Fibroblast of gingiva (primary cell): ENCODE measurements around the gene IQCE.
"Not testable (repeated sequence)": the region's sequence is repeated elsewhere in the genome, so short reads cannot be mapped to it uniquely, and the experiment has no call there.

Experiments used
- DNase-seq: peaks from one replicate; pipeline ENCODE4 v3.0.0-alpha.2; 2011; ENCODE audit warnings: low read depth

IQCE gene

DNA sequence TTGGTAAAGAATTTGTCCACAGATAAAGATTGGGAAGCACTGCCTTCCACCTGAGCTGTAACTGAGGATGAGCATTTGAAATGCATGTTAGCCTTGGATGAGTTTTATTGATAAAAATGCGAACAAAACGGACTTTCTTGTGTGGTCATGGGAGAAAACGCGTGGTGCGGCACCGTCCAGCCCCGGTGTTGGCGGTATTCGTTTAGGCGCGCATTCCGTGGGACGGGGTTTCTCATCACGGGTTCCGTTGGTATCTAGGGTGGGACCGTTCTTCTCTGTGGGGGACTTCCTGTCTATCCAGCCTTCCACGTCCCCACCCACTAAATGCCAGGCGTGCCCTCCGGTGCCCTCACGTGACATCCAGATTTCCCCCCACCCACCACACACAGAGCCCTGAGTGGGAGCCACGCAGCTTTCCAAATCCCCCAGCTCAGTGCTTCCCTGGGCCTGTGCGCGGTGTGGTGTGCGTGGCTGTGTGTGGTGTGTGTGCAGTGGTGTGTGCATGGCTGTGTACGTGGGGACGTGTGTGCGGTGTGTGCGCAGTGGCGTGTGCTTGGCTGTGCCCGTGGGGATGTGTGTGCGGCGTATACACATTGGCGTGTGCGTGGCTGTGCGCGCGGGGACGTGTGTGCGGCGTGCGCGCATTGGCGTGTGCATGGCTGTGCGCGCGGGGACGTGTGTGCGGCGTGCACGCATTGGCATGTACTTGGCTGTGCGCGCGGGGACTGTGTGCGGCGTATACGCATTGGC is 18.1 kb downstream of the IQCE start:
- no peak for DNase-seq

DNA sequence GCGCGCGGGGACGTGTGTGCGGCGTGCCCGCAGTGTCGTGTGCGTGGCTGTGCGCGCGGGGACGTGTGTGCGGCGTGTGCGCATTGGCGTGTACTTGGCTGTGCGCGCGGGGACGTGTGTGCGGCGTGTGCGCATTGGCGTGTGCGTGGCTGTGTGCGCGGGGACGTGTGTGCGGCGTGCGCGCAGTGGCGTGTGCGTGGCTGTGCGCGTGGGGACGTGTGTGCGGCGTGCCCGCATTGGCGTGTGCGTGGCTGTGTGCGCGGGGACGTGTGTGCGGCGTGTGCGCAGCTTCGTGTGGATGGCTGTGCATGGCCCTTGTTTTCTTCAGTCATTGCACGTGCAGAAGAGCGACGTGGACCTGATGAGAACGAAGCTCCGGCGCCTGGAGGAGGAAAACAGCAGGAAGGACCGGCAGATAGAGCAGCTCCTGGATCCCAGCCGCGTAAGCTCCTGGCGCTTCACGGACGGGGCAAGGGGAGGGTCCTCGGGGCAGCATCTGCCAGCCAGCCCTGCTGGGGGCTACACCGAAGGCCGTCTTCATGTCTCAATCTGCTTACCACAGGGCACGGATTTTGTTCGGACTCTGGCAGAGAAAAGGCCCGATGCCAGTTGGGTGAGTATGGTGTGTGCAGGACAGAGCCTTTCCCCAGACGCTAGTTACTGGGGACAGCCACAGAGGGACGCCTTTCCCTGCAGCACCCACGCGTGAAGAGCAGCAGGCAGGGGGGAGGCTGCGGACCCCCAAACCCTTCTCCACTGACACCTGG is 19.3 kb downstream of the IQCE start:
- DNase-seq: no peak

DNA sequence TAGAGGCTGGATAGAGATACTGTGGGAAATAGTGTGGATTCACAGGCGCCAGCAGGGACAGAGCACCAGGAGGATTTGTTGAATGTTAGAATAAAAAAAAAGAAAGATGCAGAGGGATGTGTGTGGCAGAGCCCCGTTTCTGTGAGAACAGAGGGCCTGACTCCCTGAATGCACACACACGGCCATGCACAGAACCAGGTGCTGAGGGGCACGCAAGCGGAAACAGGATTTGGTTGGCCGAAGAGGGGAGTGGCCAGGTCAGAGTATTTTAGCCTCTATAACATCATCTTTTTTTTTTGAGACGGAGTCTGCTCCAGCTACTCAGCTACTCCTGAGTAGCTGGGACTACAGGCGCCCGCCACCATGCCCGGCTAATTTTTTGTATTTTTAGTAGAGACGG is 21.9 kb downstream of the IQCE start:
- no peak for DNase-seq

DNA sequence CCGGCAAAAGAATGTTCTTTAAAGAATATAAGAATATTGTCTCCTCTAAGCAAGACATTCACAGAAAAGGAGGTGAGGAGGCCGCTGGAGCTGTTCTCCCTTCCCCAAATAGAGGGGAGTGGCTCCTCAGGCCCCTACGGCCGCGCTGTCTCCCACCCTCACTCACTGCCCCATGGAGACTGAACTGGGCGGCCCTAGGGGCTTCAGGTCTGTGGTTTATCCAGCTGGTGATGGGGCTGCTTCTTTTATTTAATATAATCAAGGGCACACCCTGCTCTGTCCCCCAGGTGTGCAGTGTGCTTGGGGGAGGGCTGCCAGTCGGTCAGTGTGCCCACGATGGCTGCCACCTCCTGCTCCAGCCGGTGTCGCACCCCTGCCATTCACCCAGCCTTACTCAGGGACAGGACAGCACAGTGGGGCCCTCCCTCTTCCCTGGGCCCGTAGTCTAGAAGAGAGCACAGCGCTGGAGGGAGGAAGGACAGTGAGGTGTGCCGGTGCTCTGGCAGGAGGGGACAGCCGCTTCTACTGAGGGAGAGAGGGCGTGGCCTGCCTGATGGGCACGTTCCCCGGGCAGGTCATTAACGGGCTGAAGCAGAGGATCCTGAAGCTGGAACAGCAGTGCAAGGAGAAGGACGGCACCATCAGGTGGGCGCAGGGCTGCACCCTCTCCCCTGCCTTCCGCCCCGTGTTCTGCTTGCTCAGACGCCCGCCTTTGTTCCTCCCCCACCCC is 23.4 kb downstream of the IQCE start:
- DNase-seq: no peak

DNA sequence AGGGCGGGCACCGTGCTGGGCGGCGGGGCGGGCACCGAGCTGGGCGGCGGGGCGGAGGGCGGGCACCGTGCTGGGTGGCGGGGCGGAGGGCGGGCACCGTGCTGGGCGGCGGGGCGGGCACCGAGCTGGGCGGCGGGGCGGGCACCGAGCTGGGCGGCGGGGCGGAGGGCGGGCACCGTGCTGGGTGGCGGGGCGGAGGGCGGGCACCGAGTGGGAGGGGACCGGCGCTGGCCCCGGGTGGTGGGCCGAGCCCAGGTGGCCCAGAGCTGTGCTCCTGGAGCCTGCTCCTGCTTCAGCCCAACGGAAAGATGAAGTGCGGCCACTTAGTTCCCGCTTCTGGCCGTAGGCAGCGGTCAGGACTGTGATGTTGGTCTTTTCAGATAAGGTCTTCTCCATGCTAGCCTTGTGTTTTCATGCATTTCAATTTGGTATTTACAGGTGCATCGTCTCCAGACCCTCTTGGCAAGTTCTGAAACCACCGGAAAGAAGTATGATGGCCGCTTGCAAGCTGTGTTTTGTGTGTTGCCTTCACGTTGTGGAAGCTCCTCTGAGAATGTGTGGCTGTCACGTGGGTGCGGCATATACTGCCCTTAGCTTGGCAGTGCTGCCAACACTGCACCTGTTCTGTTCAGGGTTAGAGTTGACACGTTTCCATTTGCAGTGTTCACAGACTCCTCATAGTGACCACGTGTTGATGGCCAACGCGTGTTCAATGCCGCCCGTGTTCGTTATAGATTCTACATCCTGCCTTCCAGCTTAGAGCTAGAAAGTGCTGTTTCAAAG is 25.2 kb downstream of the IQCE start:
- no peak for DNase-seq

DNA sequence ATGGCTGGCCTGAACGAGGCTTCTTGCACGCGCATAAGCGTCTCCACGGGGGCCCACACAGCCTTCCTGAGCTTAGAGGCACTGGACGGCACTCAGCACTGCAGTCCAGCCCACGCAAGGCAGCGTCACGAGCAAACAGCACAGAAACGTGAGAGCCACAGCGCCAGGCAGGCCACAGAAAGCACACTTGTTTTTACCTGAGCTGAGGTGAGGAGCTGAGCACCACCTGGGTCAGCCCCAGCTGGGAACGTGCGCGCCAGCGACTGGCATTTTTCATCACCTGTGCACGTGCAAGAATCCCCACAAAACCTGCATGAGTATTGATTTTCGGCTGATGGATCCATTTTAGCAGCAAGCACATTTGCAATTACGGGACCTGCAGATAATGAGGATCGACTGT is 26.7 kb downstream of the IQCE start:
- DNase-seq: no peak

DNA sequence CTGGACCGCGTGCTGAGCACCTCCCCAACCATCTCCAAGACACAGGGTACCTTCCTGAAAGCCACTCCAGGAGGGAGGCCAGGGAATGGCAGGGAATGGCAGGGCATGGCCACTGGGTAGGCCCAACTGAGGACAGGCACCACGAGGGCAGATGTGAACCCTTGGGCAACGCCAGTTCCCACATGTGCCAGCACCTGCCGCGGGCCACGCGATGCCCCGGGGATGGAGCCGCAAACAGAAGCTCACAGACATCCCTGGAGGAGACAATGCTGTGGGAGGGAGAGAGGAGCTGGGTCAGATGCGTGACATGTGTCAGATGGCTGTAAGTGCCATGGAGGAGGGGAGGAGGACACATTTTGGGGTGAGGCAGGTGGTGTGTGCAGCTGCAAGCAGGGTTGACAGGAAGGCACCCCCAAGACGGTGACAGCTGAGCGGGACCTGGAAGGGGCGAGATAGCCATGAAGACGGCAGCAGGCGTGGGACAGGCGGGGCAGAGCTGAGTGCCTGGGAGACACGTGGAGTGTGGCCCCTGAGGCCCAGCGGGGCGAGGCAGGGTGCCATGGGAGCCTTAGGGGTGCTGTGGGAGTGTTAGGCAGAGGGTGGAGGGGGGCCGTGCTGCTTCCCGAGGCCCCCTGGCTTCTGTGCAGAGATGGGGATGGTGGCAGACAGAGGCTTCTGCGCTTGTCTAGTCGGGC is 27.7 kb downstream of the IQCE start:
- DNase-seq: no peak

DNA sequence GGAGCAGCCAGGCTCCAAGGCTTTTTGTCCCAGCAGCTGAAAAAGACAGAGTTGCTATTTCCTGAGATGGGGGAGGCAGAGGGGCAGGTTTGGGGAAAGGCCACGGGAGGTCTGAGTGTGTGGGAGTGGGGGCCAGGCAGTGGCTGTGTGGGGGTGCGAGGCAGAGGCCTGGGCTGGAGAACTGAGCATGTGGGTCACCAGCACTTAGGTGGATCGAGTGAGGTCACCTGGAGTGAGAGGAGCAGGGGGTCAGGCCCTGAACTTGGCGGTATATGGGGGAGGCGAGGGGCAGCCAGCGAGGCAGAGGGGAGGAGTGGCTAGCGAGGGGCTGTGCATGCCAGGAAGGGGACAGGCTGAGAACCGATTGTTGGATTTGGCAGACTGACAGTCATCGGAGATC is 28.4 kb downstream of the IQCE start:
- DNase-seq: no peak

DNA sequence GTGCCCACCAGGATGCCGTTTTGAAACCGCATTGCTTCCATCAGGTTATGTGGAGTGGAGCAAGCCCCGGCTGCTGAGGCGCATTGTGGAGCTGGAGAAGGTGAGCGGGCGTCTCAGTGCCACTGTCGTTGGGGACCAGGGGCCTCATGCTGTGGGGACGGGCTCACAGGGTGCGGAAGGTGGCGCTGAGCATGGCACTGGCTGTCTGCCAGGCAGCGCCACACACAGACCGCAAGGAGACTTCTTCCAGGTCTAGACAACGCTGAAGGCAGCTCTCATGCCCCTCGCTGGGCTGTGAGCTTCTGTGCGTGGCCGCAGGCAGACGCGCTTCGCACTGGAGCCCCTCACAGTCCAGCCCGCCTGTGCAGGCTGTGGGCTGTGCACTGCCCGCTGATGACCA is 29.0 kb downstream of the IQCE start:
- no peak for DNase-seq

DNA sequence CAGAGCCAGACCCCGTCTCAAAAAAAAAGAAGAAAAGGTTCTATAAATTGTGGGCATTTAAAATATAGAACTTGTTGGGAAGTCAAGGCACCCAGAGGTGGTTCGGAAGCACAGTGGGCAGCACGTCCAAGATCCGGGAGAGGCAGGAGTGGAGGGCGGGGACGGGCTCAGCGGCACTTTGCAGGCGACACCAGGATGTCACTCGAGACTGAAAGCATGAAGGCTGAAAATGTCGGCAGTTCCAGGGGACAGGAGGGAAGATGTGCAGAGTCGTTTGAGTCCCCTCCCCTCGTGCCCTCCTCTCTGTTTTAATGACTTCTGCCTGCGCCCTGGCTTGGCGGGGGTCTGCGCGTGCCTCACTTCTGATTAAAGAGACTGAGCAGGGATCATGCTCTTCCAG is 30.6 kb downstream of the IQCE start:
- no peak for DNase-seq

DNA sequence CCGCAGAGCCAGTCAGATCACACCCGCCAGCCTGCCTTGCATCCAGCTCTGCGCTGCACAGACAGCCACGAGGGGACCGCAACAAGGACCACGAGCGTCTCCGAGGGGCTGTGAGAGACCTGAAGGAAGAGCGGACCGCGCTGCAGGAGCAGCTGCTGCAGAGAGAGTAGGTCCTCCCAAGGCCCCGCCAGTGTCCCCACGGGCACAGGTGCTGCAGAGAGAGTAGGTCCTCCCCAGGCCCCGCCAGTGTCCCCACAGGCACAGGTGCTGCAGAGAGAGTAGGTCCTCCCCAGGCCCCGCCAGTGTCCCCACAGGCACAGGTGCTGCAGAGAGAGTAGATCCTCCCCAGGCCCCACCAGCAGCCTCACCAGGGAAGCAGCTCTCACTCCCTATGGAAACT is 31.2 kb downstream of the IQCE start:
- DNase-seq: not testable (repeated sequence)

DNA sequence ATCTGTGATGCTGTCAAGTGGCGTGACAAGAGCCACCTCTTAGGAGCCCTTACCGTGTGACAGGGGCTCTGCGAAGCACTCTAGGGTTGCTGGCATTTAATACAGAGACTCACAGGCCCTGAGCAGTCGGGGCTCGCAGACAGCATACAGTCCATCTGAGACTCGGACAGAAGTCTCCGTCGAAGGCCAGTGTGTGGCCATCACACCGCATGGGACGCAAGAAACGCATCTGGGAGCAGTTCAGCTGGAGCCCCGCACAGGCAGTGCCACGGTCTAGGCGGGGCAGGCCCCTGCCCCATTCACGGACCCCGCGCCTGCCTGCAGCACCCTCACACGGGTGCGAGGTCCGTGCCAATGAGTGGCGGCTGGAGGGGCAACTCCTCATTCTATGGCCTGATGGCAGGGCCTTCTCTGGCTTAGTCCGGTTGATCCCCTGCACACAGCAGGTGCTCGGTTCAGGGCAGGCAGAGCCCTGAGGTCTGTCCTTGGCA is 33.6 kb downstream of the IQCE start:
- no peak for DNase-seq

DNA sequence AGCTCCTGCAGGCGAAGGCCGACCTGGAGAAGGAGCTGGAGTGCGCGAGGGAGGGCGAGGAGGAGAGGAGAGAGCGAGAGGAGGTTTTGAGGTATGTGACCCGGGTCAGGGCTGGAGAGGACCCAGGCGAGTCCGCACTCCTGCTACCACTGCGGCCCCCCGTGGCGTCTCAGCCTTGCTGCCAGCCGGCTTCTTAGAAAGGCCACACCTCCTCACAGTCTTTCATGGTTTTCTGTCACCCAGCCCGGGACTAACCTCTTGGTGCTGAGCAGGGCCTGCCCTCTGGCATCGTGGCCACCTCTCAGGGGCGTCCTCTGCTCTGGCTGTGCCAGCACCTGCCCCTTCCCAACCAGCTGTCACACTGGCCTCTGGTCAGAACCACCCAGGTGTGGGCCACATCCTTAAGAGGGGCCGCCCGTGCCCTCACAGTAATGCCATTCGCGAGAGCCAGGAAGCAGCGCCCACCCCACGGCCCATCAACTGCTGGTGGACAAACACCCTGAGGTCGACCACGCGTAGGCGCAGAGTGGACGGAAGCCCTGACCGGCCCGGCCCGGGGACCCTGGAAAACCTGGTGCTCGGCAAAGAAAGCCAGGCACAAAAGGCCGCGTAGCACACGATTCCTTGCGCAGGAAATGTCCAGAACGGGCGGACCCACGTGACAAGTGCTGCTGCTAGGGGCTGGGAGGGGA is 34.4 kb downstream of the IQCE start:
- DNase-seq: no peak

DNA sequence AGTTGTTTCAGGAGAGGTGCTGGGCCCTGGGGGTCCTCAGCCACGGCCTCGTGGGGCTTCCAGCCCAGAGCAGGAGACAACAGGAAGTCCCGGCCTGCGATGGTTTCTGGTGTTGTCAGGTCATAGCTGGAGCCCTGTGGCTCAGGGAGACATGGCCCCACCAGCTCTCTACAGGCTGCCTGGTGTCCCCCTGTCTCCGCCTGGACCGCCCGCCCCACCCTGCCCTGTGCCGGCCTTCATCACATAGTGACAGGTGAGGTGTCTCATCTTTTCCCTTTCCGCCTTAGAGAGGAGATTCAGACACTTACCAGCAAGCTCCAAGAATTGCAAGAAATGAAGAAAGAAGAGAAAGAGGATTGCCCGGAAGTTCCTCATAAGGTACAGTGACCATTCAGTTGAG is 35.8 kb downstream of the IQCE start:
- no peak for DNase-seq

DNA sequence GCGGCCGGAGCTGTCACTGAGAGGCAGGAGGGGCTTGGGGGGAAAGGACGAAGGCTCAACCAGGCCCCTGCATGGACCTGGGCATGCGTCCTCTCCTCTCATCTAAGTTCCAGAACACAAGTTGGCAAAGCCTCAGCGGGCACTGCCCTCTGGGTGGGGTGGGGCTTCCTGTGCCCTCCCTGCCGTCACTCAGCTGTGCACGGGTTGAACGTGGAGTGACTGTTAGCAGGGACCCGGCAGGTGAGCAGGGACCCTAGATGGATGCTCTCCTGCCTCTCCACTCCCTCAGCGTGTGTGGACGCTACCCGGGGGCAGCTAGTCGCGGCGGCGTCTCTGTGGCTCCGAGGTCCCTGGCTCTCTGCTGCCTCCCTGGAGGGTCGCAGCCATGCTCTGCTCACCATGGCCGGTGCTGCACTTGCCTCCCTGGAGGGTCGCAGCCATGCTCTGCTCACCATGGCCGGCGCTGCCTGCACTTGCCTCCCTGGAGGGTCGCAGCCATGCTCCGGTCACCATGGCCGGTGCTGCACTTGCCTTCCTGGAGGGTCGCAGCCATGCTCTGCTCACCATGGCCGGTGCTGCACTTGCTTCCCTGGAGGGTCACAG is 36.6 kb downstream of the IQCE start:
- DNase-seq: no peak

DNA sequence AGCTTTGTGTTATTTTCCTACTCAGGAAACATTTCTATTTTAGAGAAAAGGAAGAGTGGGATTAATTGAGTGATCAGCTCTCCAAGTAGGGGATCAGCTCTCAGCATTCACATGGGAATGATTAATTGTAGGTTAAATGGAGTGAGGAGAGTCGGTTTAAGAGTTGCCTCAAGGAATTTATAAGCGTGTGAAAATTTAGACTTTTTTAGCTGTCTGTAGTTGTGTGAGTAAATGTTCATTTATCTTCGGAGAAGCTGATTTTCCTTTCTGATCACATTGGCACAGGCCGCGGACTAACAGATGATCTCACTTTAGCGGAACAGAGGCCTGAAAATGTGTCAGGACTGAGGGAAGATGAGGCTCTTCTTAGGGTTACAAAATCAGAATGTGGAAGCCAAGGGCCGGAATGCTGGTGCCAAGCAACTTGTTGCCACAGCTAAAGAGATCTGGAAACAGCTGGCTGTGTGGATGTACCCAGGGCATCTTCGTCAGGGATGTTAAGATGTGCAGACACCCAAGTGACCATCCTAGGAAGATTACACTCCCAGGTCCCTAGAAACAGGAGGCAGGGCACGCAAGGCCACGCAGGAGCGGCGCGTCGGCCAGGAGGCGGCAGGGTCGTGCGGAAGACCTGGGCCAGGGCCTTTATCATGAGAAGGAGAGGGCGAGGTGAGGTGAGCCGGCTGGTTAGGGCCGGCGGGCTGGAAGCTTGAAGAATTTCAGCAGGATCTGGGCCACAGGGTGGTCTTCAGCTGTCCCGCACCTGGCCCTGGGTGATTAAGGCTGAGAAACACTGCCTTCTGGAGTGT is 37.9 kb downstream of the IQCE start:
- DNase-seq: peak; percentile 45

DNA sequence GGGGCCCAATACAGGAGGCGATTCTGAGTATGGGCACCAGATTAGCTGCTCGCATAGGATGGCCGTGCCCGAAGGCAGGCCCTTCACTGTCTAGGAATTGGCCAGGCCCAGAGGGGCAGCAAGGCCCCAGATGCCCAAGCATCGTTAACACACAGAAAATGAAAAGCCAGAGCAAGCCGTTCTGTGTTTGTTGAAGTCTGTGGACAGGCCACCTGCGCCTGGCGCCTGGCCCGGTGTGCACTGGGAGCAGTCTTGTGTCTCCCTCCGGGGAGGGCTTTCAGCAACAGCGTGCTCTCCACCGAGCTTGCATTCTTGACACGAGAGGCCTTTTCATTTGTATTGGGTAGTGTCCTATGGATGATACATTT is 38.5 kb downstream of the IQCE start:
- no peak for DNase-seq

DNA sequence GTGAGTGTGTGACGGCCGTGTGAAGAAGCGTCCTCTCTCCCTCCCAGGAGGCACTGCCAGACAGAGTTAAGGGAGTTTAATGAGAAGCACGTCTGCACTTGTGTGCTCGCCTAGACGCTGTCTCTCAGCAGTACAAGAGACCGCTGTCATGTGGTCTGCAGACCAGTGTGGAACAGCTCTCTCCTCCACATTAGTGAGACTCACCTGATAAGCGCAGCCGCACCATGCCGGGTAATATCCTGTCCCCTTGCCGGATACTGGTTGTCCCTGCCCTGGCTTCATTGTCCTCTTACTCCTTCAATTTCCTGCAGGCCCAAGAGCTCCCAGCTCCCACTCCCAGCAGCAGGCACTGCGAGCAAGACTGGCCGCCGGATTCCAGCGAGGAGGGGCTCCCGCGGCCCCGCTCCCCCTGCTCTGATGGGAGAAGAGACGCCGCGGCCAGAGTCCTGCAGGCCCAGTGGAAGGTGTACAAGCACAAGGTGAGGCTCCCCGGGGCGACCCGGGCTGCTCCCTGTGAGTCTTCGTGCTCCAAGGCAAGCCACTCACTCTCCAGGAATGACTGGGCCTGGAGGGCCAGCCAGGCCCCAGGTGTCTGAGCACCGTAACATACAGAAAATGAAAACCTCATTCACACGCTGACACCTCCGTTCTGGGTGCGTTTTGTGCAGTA is 39.5 kb downstream of the IQCE start:
- DNase-seq: no peak

DNA sequence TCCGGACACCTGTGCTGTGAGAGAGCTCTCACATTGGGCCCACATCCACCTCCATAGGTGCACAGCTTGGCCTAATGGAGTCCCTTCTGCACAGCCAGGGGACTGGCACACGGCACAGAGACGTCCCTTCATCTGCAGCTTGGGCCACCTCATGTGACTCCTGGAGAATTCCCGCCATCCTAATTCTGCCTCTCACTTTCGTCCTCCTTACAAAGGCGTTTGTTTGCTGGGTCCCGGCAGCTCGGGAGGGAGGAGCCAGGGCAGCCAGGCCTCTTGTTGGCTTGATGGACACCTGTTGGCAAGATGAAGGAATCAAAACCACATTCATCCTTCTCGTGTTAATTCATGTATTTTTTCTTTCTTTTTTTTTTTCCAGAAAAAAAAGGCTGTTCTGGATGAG is 42.3 kb downstream of the IQCE start:
- no peak for DNase-seq
